IMR-90 (cell line): ENCODE results near the gene IST1.

ENCODE experiments used
- BHLHE40 ChIP-seq: fragments of 150-350 bp; IDR thresholded peaks from 2 replicates; pipeline ENCODE4 v1.6.1; 2016; ENCODE audit warnings: mild to moderate bottlenecking, low read depth, low read length
- CEBPB ChIP-seq: IDR thresholded peaks from 2 replicates; pipeline ENCODE4 v1.6.1; 2012; ENCODE audit warnings: low read depth, low read length, improper control_type of control experiment
- CTCF ChIP-seq: conservative IDR thresholded peaks from 2 replicates; pipeline ENCODE4 v1.5.1; 2012; ENCODE audit warnings: mild to moderate bottlenecking, low read depth, low read length, improper control_type of control experiment
- FOS ChIP-seq: fragments of 150-350 bp; IDR thresholded peaks from 2 replicates; pipeline ENCODE4 v1.6.1; 2016; ENCODE audit warnings: low read depth, low read length
- NFE2L2 ChIP-seq: fragments of 150-350 bp; IDR thresholded peaks from 2 replicates; pipeline ENCODE4 v1.6.1; 2016; ENCODE audit warnings: low read depth, mild to moderate bottlenecking, low read length
- POLR2A ChIP-seq: IDR thresholded peaks from 2 replicates; pipeline ENCODE4 v1.6.1; 2012; ENCODE audit warnings: mild to moderate bottlenecking, low read depth, low read length
- RAD21 ChIP-seq: IDR thresholded peaks from 2 replicates; pipeline ENCODE4 v1.6.1; 2012; ENCODE audit warnings: low read length, improper control_type of control experiment
- RFX5 ChIP-seq: IDR thresholded peaks from 2 replicates; pipeline ENCODE4 v1.8.0; 2012; ENCODE audit warnings: low read depth, mild to moderate bottlenecking, low read length, moderate library complexity
- SMC3 ChIP-seq: fragments of 150-350 bp; IDR thresholded peaks from 2 replicates; pipeline ENCODE4 v1.6.1; 2016; ENCODE audit warnings: low read depth, mild to moderate bottlenecking, antibody characterized with exemption, low read length, moderate library complexity
- USF2 ChIP-seq: fragments of 150-350 bp; IDR thresholded peaks from 2 replicates; pipeline ENCODE4 v1.6.1; 2017; ENCODE audit warnings: mild to moderate bottlenecking, antibody characterized with exemption, low read length, low read depth

GRCh38 chr16:71894229-71894920, 956 bp upstream of the IST1 start:
- TF ChIP-seq CTCF (0 out of 2 replicates have a peak, but pooled peaks have one; percentile 19), USF2 (no peak), POLR2A (no peak), RAD21 (0 out of 2 replicates have a peak, but pooled peaks have one; percentile 14), NFE2L2 (no peak), RFX5 (no peak), CEBPB (peak; percentile 69), BHLHE40 (no peak), FOS (no peak), SMC3 (no peak)
